Measurements from ENCODE around the gene TRIAP1.
"Not testable (repeated sequence)": the region's sequence is repeated elsewhere in the genome, so short reads cannot be mapped to it uniquely, and the experiment has no call there.

DNA sequence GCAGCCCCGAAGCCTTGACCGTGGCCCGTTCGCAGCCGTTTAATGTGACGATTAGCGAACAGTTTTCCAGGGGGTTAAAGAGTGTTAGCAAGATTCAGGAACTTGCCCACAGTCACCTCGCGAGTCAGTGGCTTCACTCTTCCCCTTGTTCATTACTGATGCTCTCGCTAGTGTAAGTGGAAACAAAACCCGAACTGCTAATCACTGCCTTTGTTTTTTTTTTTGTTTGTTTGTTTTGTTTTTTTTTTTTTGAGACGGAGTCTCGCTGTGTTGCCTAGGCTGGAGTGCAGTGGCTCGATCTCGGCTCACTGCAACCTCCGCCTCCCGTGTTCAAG is 627 bp upstream of the TRIAP1 start:
- TF ChIP-seq POLR2AphosphoS5, POLR2A (IDR thresholded peaks at IDR 0.05): not testable (repeated sequence)
- TF ChIP-seq, protein P1, sequence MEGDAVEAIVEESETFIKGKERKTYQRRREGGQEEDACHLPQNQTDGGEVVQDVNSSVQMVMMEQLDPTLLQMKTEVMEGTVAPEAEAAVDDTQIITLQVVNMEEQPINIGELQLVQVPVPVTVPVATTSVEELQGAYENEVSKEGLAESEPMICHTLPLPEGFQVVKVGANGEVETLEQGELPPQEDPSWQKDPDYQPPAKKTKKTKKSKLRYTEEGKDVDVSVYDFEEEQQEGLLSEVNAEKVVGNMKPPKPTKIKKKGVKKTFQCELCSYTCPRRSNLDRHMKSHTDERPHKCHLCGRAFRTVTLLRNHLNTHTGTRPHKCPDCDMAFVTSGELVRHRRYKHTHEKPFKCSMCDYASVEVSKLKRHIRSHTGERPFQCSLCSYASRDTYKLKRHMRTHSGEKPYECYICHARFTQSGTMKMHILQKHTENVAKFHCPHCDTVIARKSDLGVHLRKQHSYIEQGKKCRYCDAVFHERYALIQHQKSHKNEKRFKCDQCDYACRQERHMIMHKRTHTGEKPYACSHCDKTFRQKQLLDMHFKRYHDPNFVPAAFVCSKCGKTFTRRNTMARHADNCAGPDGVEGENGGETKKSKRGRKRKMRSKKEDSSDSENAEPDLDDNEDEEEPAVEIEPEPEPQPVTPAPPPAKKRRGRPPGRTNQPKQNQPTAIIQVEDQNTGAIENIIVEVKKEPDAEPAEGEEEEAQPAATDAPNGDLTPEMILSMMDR (IDR thresholded peaks at IDR 0.05), result not testable (repeated sequence)
